Middle frontal gyrus (tissue), 1 donor: Measurements from ENCODE around the gene ZNF784.
A peak's percentile ranks its signal among the peaks of the same experiment; 100 is the strongest.

ENCODE experiments used
- DNase-seq: peaks from one replicate; pipeline ENCODE4 v3.0.0-alpha.2; 2015; ENCODE audit warnings: low spot score; ENCODE audit errors: extremely low spot score

The ZNF784 gene

GRCh38 chr19:55643003-55643886 is 18.9 kb upstream of the ZNF784 start, which contains the start of gene ZNF581:
Gene ZNF581 (plus strand): TSS chr19:55643649. CDS start chr19:55644572, 923 bp downstream.
- no peak for DNase-seq

GRCh38 chr19:55642153-55643002 is 18.0 kb upstream of the ZNF784 start:
- no peak for DNase-seq

GRCh38 chr19:55641426-55642152 is 17.2 kb upstream of the ZNF784 start:
- no peak for DNase-seq

GRCh38 chr19:55640577-55641425 is 16.4 kb upstream of the ZNF784 start, which contains the start of gene ZNF580:
Gene ZNF580 (plus strand): TSS chr19:55641002. CDS start chr19:55642509, 1,507 bp downstream.
- DNase-seq: no peak

- no peak for DNase-seq
Measured at GRCh38 chr19:55640043-55640576, 15.7 kb upstream of the ZNF784 start.

GRCh38 chr19:55638864-55639359 is 14.5 kb upstream of the ZNF784 start:
- no peak for DNase-seq

- DNase-seq: no peak
Measured at GRCh38 chr19:55637534-55637933, 13.2 kb upstream of the ZNF784 start.

- no peak for DNase-seq
Measured at GRCh38 chr19:55636723-55637122, 12.4 kb upstream of the ZNF784 start.

- DNase-seq: no peak
Measured at GRCh38 chr19:55635856-55636440, 11.6 kb upstream of the ZNF784 start.

GRCh38 chr19:55635334-55635717 is 11.0 kb upstream of the ZNF784 start:
- DNase-seq: no peak

GRCh38 chr19:55633861-55634260 is 9.5 kb upstream of the ZNF784 start:
- no peak for DNase-seq

GRCh38 chr19:55632463-55632834 is 8.1 kb upstream of the ZNF784 start:
- peak; percentile 78 for DNase-seq

- no peak for DNase-seq
Measured at GRCh38 chr19:55626350-55626749, 2.0 kb upstream of the ZNF784 start.

GRCh38 chr19:55625004-55625326 is 599 bp upstream of the ZNF784 start:
- no peak for DNase-seq

GRCh38 chr19:55623561-55623960 is 805 bp downstream of the ZNF784 start:
- DNase-seq: no peak

- DNase-seq: no peak
Measured at GRCh38 chr19:55623130-55623529, 1.2 kb downstream of the ZNF784 start.

- no peak for DNase-seq
Measured at GRCh38 chr19:55622242-55622969, 2.0 kb downstream of the ZNF784 start.

GRCh38 chr19:55621673-55622231 is 2.6 kb downstream of the ZNF784 start:
- DNase-seq: no peak

- DNase-seq: no peak
Measured at GRCh38 chr19:55621205-55621672, 3.1 kb downstream of the ZNF784 start.
